Fibroblast of villous mesenchyme (primary cell): ENCODE data around the gene LEP. TPM values are rescaled to one million over a fixed set of nuclear protein-coding genes. Genes with fewer than 3 reads are reported as not detected.

Source experiments
- DNase-seq: peaks from one replicate; pipeline ENCODE4 v3.0.0-alpha.2; 2010; ENCODE audit warnings: low read depth
- H3K4me3 ChIP-seq: 2 replicates; pipeline ENCODE4 v1.5.1; 2011; ENCODE audit warnings: low read depth, mild to moderate bottlenecking, low read length
- CTCF ChIP-seq: IDR thresholded peaks from 2 replicates; pipeline ENCODE4 v1.5.1; 2012; ENCODE audit warnings: low read depth, mild to moderate bottlenecking, low read length; ENCODE audit not compliant: insufficient read depth
- total RNA-seq: library from RNA; depleted of rRNA; stranded (reverse); fragments of >200 nt; gene quantifications from 2 replicates; pipeline ENCODE4 v1.2.3, GENCODE V29; 2012

The LEP gene
- total RNA-seq, 1 donor, result not detected

- H3K4me3 ChIP-seq, result no peak overlapping the region
- DNase-seq, result no peak
- no peak for TF ChIP-seq CTCF
Measured at GRCh38 chr7:128206017-128206746, 34.9 kb upstream of the LEP start.

GRCh38 chr7:128206747-128207500 lies 34.2 kb upstream of the LEP start:
- no peak for DNase-seq
- TF ChIP-seq CTCF, result no peak
- H3K4me3 ChIP-seq, result no peak overlapping the region

GRCh38 chr7:128207609-128208008 lies 33.5 kb upstream of the LEP start:
- no peak for TF ChIP-seq CTCF
- no peak overlapping the region for H3K4me3 ChIP-seq
- no peak for DNase-seq

GRCh38 chr7:128209229-128210035 lies 31.6 kb upstream of the LEP start:
- H3K4me3 ChIP-seq, result no peak overlapping the region
- peak; percentile 99 for TF ChIP-seq CTCF
- peak; percentile 70 for DNase-seq

- no peak overlapping the region for H3K4me3 ChIP-seq
- TF ChIP-seq CTCF, result no peak
- DNase-seq, result no peak
Measured at GRCh38 chr7:128210036-128210347, 31.1 kb upstream of the LEP start.

- no peak for DNase-seq
- no peak for TF ChIP-seq CTCF
- H3K4me3 ChIP-seq, result no peak overlapping the region
Measured at GRCh38 chr7:128210590-128211570, 30.2 kb upstream of the LEP start.
